ENCODE data around the gene GNG14. TPM values are rescaled to one million over a fixed set of nuclear protein-coding genes. Genes with fewer than 3 reads are reported as not detected.

GNG14 gene
- polyA plus RNA-seq, 3 donors: not detected

DNA sequence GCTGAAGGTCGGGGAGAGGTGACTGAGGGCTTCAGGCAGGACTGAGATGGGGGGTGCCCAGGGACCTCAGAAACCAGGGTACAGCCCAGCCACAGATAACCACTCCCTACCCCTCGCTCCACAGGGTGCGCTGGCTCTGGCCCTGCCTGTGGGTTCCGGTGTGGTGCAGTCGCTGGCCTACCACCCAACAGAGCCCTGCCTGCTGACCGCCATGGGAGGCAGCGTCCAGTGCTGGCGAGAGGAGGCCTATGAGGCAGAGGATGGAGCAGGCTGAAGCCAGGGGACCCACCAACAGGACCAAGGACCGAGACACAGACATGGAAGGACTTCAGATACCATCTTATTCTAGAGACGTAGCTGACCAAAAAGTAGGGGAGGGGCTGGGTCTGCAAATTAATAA, 12.4 kb upstream of the GNG14 start:
- peaks cover 19% of the 10 kb centered on the region for H3K4me1 Mint-ChIP-seq
- no peak for DNase-seq
- Histone ChIP-seq H4K20me1 (ENCODE audit: insufficient read depth, low read length) (peaks cover 62% of the 10 kb centered on the region), H3K4me2 (replicated peaks; ENCODE audit: extremely low read depth, low read length, poor library complexity, severe bottlenecking) (no peak overlapping the region), H3K27me3 (ENCODE audit: control insufficient read depth in 2 of 2, insufficient read depth in 2 of 2, low read length in 2 of 2) (no peaks in the 10 kb centered on the region), H2AFZ (ENCODE audit: insufficient read depth, low read depth, low read length, poor library complexity, severe bottlenecking) (no peak overlapping the region), H3K9me3 (replicated peaks in 1 of 2; ENCODE audit: control insufficient read depth in 1 of 2, insufficient read depth in 1 of 2, low read length in 2 of 2) (no peaks in the 10 kb centered on the region), H3K36me3 (replicated peaks in 1 of 2; ENCODE audit: control insufficient read depth in 1 of 2, insufficient read depth in 2 of 2, low read length in 2 of 2) (peaks cover 60 to 79% of the 10 kb centered on the region in 2 donors), H3K4me1 (ENCODE audit: control insufficient read depth in 1 of 2, insufficient read depth in 2 of 2, low read length in 2 of 2) (peaks cover 6 to 14% of the 10 kb centered on the region in 2 donors), H3K79me2 (ENCODE audit: insufficient read depth, low read length) (peaks cover 21% of the 10 kb centered on the region), H3K9ac (ENCODE audit: insufficient read depth, low read length, poor library complexity, severe bottlenecking) (no peak overlapping the region), H3K4me3 (replicated peaks in 1 of 3; ENCODE audit: low read depth in 2 of 3, low read length in 3 of 3) (no peak overlapping the region), H3K27ac (ENCODE audit: low read depth in 1 of 2, low read length in 2 of 2) (no peak overlapping the region)
- no peaks in the 10 kb centered on the region for H3K27me3 Mint-ChIP-seq (ENCODE audit: low read depth in 3 of 3)
- H3K9me3 Mint-ChIP-seq: peaks cover 0 to 3% (median 0%) of the 10 kb centered on the region in 7 donors
- H3K36me3 Mint-ChIP-seq: peaks cover 64 to 83% of the 10 kb centered on the region in 2 donors
- no peak overlapping the region for H3K4me3 Mint-ChIP-seq
- H3K27ac Mint-ChIP-seq: peak overlapping the region in 1 of 7 donors; percentile 64
- TF ChIP-seq, protein P1, sequence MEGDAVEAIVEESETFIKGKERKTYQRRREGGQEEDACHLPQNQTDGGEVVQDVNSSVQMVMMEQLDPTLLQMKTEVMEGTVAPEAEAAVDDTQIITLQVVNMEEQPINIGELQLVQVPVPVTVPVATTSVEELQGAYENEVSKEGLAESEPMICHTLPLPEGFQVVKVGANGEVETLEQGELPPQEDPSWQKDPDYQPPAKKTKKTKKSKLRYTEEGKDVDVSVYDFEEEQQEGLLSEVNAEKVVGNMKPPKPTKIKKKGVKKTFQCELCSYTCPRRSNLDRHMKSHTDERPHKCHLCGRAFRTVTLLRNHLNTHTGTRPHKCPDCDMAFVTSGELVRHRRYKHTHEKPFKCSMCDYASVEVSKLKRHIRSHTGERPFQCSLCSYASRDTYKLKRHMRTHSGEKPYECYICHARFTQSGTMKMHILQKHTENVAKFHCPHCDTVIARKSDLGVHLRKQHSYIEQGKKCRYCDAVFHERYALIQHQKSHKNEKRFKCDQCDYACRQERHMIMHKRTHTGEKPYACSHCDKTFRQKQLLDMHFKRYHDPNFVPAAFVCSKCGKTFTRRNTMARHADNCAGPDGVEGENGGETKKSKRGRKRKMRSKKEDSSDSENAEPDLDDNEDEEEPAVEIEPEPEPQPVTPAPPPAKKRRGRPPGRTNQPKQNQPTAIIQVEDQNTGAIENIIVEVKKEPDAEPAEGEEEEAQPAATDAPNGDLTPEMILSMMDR (IDR thresholded peaks at IDR 0.05): no peak
- intact Hi-C loops (cut with micrococcal nuclease): no loop called here
- 100% methylated on average over 8 of the region's 10 CpGs for WGBS (ENCODE audit: insufficient coverage)

DNA sequence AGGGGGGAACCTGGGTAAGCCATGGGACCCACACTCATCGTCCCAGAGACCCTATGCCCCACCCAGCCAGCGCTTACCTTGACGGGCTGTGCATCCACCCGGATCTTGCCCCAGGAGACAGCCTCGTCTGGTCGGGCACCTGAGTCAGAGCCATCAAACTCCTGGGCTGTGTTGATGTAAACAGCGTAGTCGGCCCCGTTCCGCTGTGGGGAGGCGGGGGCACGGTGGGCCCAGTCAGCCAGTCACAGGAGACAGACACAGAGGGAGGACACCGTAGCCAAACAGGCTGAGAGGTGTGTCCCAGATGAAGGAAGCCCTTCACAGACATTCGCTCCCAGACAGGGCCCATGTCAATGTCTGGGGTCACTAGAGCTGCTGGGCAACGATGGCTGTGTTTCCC, 11.9 kb upstream of the GNG14 start:
- Histone ChIP-seq H4K20me1 (ENCODE audit: insufficient read depth, low read length) (peaks cover 65% of the 10 kb centered on the region), H3K9ac (ENCODE audit: insufficient read depth, low read length, poor library complexity, severe bottlenecking) (no peak overlapping the region), H3K27ac (ENCODE audit: low read depth in 1 of 2, low read length in 2 of 2) (peak overlapping the region in 1 of 2 donors; percentile 27), H3K79me2 (ENCODE audit: insufficient read depth, low read length) (peaks cover 19% of the 10 kb centered on the region), H3K4me3 (replicated peaks in 1 of 3; ENCODE audit: low read depth in 2 of 3, low read length in 3 of 3) (no peak overlapping the region), H3K9me3 (replicated peaks in 1 of 2; ENCODE audit: control insufficient read depth in 1 of 2, insufficient read depth in 1 of 2, low read length in 2 of 2) (no peaks in the 10 kb centered on the region), H3K4me2 (replicated peaks; ENCODE audit: extremely low read depth, low read length, poor library complexity, severe bottlenecking) (no peak overlapping the region), H3K4me1 (ENCODE audit: control insufficient read depth in 1 of 2, insufficient read depth in 2 of 2, low read length in 2 of 2) (peaks cover 5 to 15% of the 10 kb centered on the region in 2 donors), H3K36me3 (replicated peaks in 1 of 2; ENCODE audit: control insufficient read depth in 1 of 2, insufficient read depth in 2 of 2, low read length in 2 of 2) (peaks cover 60 to 79% of the 10 kb centered on the region in 2 donors), H2AFZ (ENCODE audit: insufficient read depth, low read depth, low read length, poor library complexity, severe bottlenecking) (no peak overlapping the region), H3K27me3 (ENCODE audit: control insufficient read depth in 2 of 2, insufficient read depth in 2 of 2, low read length in 2 of 2) (no peaks in the 10 kb centered on the region)
- intact Hi-C loops (cut with micrococcal nuclease): no loop called here
- H3K9me3 Mint-ChIP-seq: peaks cover 0 to 3% (median 0%) of the 10 kb centered on the region in 7 donors
- no peak overlapping the region for H3K4me3 Mint-ChIP-seq
- WGBS (ENCODE audit: insufficient coverage): 95% methylated on average over 14 of the region's 15 CpGs
- peaks cover 64 to 83% of the 10 kb centered on the region in 2 donors for H3K36me3 Mint-ChIP-seq
- DNase-seq: no peak
- peak overlapping the region in 2 of 7 donors; percentile 13 to 17 for H3K27ac Mint-ChIP-seq
- peaks cover 0 to 2% (median 0%) of the 10 kb centered on the region in 3 donors for H3K27me3 Mint-ChIP-seq (ENCODE audit: low read depth in 3 of 3)
- peaks cover 23% of the 10 kb centered on the region for H3K4me1 Mint-ChIP-seq
- TF ChIP-seq, protein P1 (IDR thresholded peaks at IDR 0.05): no peak
